Endometrium (tissue), 2 donors: ENCODE results near the gene CTBP2.

ENCODE experiments used
- FAIRE-seq: peaks from 2 replicates; lab custom pipeline; 2012; peaks lifted over from hg19 to GRCh38; lab: Jason Lieb, UNC
- donor health status: control.
- donor health status: control.

CTBP2 gene

GRCh38 chr10:125106586-125106985 lies 53.8 kb downstream of the CTBP2 start:
- FAIRE-seq = no peak

GRCh38 chr10:125105706-125106255 lies 54.6 kb downstream of the CTBP2 start:
- no peak for FAIRE-seq

- no peak for FAIRE-seq
Measured at GRCh38 chr10:125105155-125105554, 55.2 kb downstream of the CTBP2 start.

GRCh38 chr10:125104559-125104958 lies 55.8 kb downstream of the CTBP2 start:
- no peak for FAIRE-seq

GRCh38 chr10:125103924-125104323 lies 56.4 kb downstream of the CTBP2 start:
- FAIRE-seq = no peak

GRCh38 chr10:125103466-125103865 lies 56.9 kb downstream of the CTBP2 start:
- no peak for FAIRE-seq

- no peak for FAIRE-seq
Measured at GRCh38 chr10:125102821-125103220, 57.5 kb downstream of the CTBP2 start.

GRCh38 chr10:125102246-125102645 lies 58.1 kb downstream of the CTBP2 start:
- no peak for FAIRE-seq

- FAIRE-seq = no peak
Measured at GRCh38 chr10:125101581-125101980, 58.8 kb downstream of the CTBP2 start.

- FAIRE-seq = no peak
Measured at GRCh38 chr10:125101049-125101448, 59.3 kb downstream of the CTBP2 start.

GRCh38 chr10:125097409-125098070 lies 62.8 kb downstream of the CTBP2 start:
- no peak for FAIRE-seq

GRCh38 chr10:125096975-125097374 lies 63.4 kb downstream of the CTBP2 start:
- FAIRE-seq = no peak

- FAIRE-seq = no peak
Measured at GRCh38 chr10:125096371-125096770, 64.0 kb downstream of the CTBP2 start.

- FAIRE-seq = no peak
Measured at GRCh38 chr10:125095776-125096175, 64.6 kb downstream of the CTBP2 start.

- FAIRE-seq = no peak
Measured at GRCh38 chr10:125095228-125095627, 65.1 kb downstream of the CTBP2 start.

GRCh38 chr10:125094806-125095205 lies 65.6 kb downstream of the CTBP2 start:
- FAIRE-seq = no peak

- FAIRE-seq = no peak
Measured at GRCh38 chr10:125093974-125094705, 66.2 kb downstream of the CTBP2 start.

- no peak for FAIRE-seq
Measured at GRCh38 chr10:125093199-125093973, 67.0 kb downstream of the CTBP2 start.

- FAIRE-seq = no peak
Measured at GRCh38 chr10:125092564-125093031, 67.8 kb downstream of the CTBP2 start.

GRCh38 chr10:125091891-125092290 lies 68.5 kb downstream of the CTBP2 start:
- no peak for FAIRE-seq

- FAIRE-seq = no peak
Measured at GRCh38 chr10:125089469-125089868, 70.9 kb downstream of the CTBP2 start.

GRCh38 chr10:125087897-125088215 lies 72.5 kb downstream of the CTBP2 start:
- FAIRE-seq = no peak
